HCT116 (cell line): ENCODE results near the gene ADAR. TPM values are rescaled to one million over a fixed set of nuclear protein-coding genes. Genes with fewer than 3 reads are reported as not detected.
A peak's percentile ranks its signal among the peaks of the same experiment; 100 is the strongest.

Source experiments
- ATAC-seq: fragments of 200-7000 bp; cut with Tn5 transposase; 2 replicates; pipeline ENCODE4 v1.9.1; 2020; ENCODE audit warnings: mild to moderate bottlenecking, moderate library complexity
- BruUV-seq: library from RNA; stranded (reverse); fragments of 400-500 nt; replicated peaks from 2 replicates; lab custom pipeline; 2021; lab: Mats Ljungman, UMichigan
- CTCF ChIA-PET: fragments of 300-600 bp; sonication (Branson Sonifier 250); formaldehyde crosslinking; loops from one replicate; lab custom pipeline; 2021; ENCODE audit warnings: antibody characterized with exemption; lab: Charles Lee
- POLR2A ChIA-PET: fragments of 300-600, 350-600 bp; sonication (Branson Sonifier 250); formaldehyde crosslinking; loops from one replicate; lab custom pipeline; 2021; ENCODE audit warnings: antibody characterized with exemption; lab: Charles Lee
- RAD21 ChIA-PET, 2 experiments: fragments of 300-600 bp; sonication (Branson Sonifier 250); formaldehyde crosslinking; loops; one replicate each; lab custom pipeline; 2023; ENCODE audit warnings: low total read pairs in 2 of 2; ENCODE audit not compliant: uncharacterized antibody in 2 of 2, unreplicated experiment in 2 of 2, low non-redundant PET in 1 of 2; lab: Charles Lee
- DNase-seq: peaks from one replicate; pipeline ENCODE4 v3.0.0-alpha.2; 2010; ENCODE audit warnings: low read depth, low spot score
- H2AFZ ChIP-seq: fragments of 200-600 bp; shearing (Covaris generic), sonication (generic); 2 replicates; pipeline ENCODE4 v1.6.1; 2017; ENCODE audit warnings: low read depth, mixed run types, mixed read lengths, antibody characterized with exemption, low read length; ENCODE audit not compliant: poor library complexity, severe bottlenecking
- H3K27ac ChIP-seq: 2 replicates; pipeline ENCODE4 v1.5.1; 2012; ENCODE audit warnings: low read depth, low read length
- H3K27me3 ChIP-seq: fragments of 200-600 bp; sonication (generic); 2 replicates; pipeline ENCODE4 v1.6.1; 2016; ENCODE audit warnings: mixed run types, low read length, mixed read lengths; ENCODE audit not compliant: insufficient read depth
- H3K36me3 ChIP-seq, 2 experiments: fragments of 200-500 bp in 1 of 2; fragments of 200-600 bp in 1 of 2; sonication (Bioruptor generic) in 1 of 2; sonication (generic) in 1 of 2; 2 replicates each; pipeline versions ENCODE4 v1.5.1 to v1.6.1; 2014 to 2016; ENCODE audit warnings: low read length in 2 of 2, inconsistent platforms in 1 of 2, mixed read lengths in 1 of 2, mixed run types in 1 of 2; ENCODE audit not compliant: insufficient read depth in 2 of 2, control insufficient read depth in 1 of 2
- H3K4me1 ChIP-seq, 2 experiments: fragments of 200-600 bp in 1 of 2; sonication (generic) in 1 of 2; 2 replicates each; pipeline versions ENCODE4 v1.5.1 to v1.6.1; 2012 to 2017; ENCODE audit warnings: low read length in 2 of 2, inconsistent platforms in 1 of 2, mild to moderate bottlenecking in 1 of 2, mixed read lengths in 1 of 2, mixed run types in 1 of 2, moderate library complexity in 1 of 2; ENCODE audit not compliant: insufficient read depth in 2 of 2, control insufficient read depth in 1 of 2
- H3K4me2 ChIP-seq: fragments of 200-600 bp; sonication (generic); 2 replicates; pipeline ENCODE4 v1.6.1; 2017; ENCODE audit warnings: mixed run types, low read length, mixed read lengths
- H3K4me3 ChIP-seq, 2 experiments: fragments of 200-600 bp in 1 of 2; sonication (generic) in 1 of 2; replicated peaks in 1 of 2; 2 replicates each; pipeline ENCODE4 v1.5.1; 2011 to 2016; ENCODE audit warnings: low read length in 2 of 2, control low read depth in 1 of 2, low read depth in 1 of 2, mild to moderate bottlenecking in 1 of 2, mixed read lengths in 1 of 2, mixed run types in 1 of 2
- H3K79me2 ChIP-seq: fragments of 200-600 bp; sonication (generic); 2 replicates; pipeline ENCODE4 v1.6.1; 2017; ENCODE audit warnings: mild to moderate bottlenecking, mixed run types, low read length, moderate library complexity, mixed read lengths; ENCODE audit not compliant: insufficient read depth
- H3K9ac ChIP-seq: fragments of 200-600 bp; sonication (generic); 2 replicates; pipeline ENCODE4 v1.6.1; 2016; ENCODE audit warnings: low read length, mixed read lengths
- H3K9me2 ChIP-seq: fragments of 200-600 bp; sonication (generic), shearing (Covaris generic); 2 replicates; pipeline ENCODE4 v1.6.1; 2017; ENCODE audit warnings: mixed run types, mild to moderate bottlenecking, moderate library complexity; ENCODE audit not compliant: insufficient read depth
- H3K9me3 ChIP-seq, 2 experiments: fragments of 200-500 bp in 1 of 2; fragments of 200-600 bp in 1 of 2; sonication (Bioruptor generic) in 1 of 2; sonication (generic) in 1 of 2; 2 replicates each; pipeline ENCODE4 v1.6.1; 2014 to 2017; ENCODE audit warnings: low read length in 2 of 2, mixed read lengths in 2 of 2, inconsistent platforms in 1 of 2, low read depth in 1 of 2, mild to moderate bottlenecking in 1 of 2, mixed run types in 1 of 2, moderate library complexity in 1 of 2; ENCODE audit not compliant: control insufficient read depth in 1 of 2, insufficient read depth in 1 of 2
- H4K20me1 ChIP-seq: fragments of 200-600 bp; sonication (generic), shearing (Covaris generic); 2 replicates; pipeline ENCODE4 v1.6.1; 2017; ENCODE audit warnings: mixed run types, mild to moderate bottlenecking, moderate library complexity; ENCODE audit not compliant: insufficient read depth
- CEBPB ChIP-seq: IDR thresholded peaks from 2 replicates; pipeline ENCODE4 v1.6.1; 2012; ENCODE audit warnings: low read depth
- EGR1 ChIP-seq: IDR thresholded peaks from 2 replicates; pipeline ENCODE4 v1.6.1; 2012; ENCODE audit warnings: low read depth
- ELF1 ChIP-seq: IDR thresholded peaks from 2 replicates; pipeline ENCODE4 v1.6.1; 2012; ENCODE audit warnings: low read depth, borderline replicate concordance
- FOSL1 ChIP-seq: IDR thresholded peaks from 2 replicates; pipeline ENCODE4 v1.6.1; 2012; ENCODE audit warnings: low read depth
- RAD21 ChIP-seq: IDR thresholded peaks from 2 replicates; pipeline ENCODE4 v1.6.1; 2012; ENCODE audit warnings: low read depth, mild to moderate bottlenecking
- REST ChIP-seq: IDR thresholded peaks from 2 replicates; pipeline ENCODE4 v1.6.1; 2012; ENCODE audit warnings: low read depth
- SRF ChIP-seq: IDR thresholded peaks from 2 replicates; pipeline ENCODE4 v1.6.1; 2012; ENCODE audit warnings: low read depth
- YY1 ChIP-seq: IDR thresholded peaks from 2 replicates; pipeline ENCODE4 v1.6.1; 2011; ENCODE audit warnings: low read length, low read depth, moderate library complexity, mild to moderate bottlenecking; ENCODE audit not compliant: insufficient replicate concordance; ENCODE audit errors: extremely low read depth
- ZFX ChIP-seq: fragments of 450-650 bp; IDR thresholded peaks from 2 replicates; pipeline ENCODE4 v1.6.1; 2017
- intact Hi-C: fragments of 100-400 bp; cut with micrococcal nuclease; formaldehyde crosslinking; loops from 2 replicates; pipeline ENCODE4 v1.10.0; 2022
- total RNA-seq: library from RNA; stranded (reverse); gene quantifications from one replicate; pipeline ENCODE4 v1.2.1, GENCODE V29; 2021; ENCODE audit not compliant: unreplicated experiment

The ADAR gene
- total RNA-seq, 1 experiment from 2014 or later: 169 TPM

DNA sequence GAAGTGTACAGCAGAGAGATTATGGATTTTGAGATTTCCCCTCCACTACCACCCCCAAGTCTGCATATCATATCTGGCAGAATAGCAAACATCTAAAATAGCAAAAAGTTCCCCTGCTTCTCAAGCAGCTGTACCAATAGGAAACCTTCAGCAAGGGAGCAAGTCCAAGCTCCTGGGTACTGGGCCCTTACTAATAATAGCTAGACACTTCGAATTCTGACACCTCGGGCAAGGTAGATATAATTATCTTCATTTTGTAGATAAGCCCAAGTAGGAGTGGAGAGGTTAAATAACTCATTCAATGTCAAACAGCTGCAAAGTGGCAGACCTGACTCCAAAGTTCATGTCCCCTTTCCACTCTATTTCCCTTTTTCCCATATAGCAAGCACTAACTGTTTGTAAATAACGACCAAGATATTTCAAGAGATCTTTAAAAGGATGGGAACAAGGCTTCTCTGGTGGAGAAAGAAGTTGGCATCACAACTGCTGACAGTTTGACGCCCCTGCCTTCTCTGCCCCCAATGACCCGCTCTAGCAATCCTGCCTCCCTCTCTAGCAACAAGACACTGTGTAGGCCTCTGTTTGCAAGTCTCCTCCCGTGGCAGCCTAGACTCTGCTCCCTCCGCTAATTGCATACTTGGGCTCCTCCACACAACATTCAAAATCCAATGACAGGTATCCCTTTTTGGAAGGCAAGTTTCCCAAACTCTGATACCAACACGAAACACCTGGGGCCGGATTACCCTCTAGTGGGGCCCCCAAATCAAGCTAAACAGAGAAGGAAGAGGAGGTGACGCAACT, 18.7 kb upstream of the ADAR start:
- peaks cover 4 to 17% of the 10 kb centered on the region in 2 experiments; a peak in 3 of 4 replicates for H3K4me1 ChIP-seq
- peak overlapping the region; percentile 87 for H3K9ac ChIP-seq
- DNase-seq (no peak), ATAC-seq (peak; percentile 23; the same call in 1 of the 2 replicates)
- CTCF ChIA-PET: interaction anchor here (0.9 kb wide), 1 partner anchor 15 kb away, joined by 4 read pairs; no protein-coding TSS in a partner anchor
- H4K20me1 ChIP-seq: no peaks in the 10 kb centered on the region; the same call in 1 of the 2 replicates
- TF ChIP-seq ELF1: no peak
- TF ChIP-seq CEBPB: no peak
- TF ChIP-seq YY1: no peak
- no peak for TF ChIP-seq SRF
- TF ChIP-seq FOSL1: no peak
- no peak for TF ChIP-seq RAD21
- no peak for TF ChIP-seq EGR1
- no peak for TF ChIP-seq ZFX
- TF ChIP-seq REST: no peak
- peaks cover 0 to 4% of the 10 kb centered on the region in 2 experiments; a peak in 1 of 4 replicates for H3K36me3 ChIP-seq
- intact Hi-C loops: no loop called here
- H3K9me2 ChIP-seq: no peaks in the 10 kb centered on the region
- BruUV-seq: no TSS peak
- no peaks in the 10 kb centered on the region for H3K9me3 ChIP-seq
- H3K27me3 ChIP-seq: no peaks in the 10 kb centered on the region
- H3K79me2 ChIP-seq: peaks cover 60% of the 10 kb centered on the region
- peak overlapping the region; percentile 86 for H3K4me2 ChIP-seq
- H3K4me3 ChIP-seq: peak overlapping the region; percentile 79 to 88
- RAD21 ChIA-PET: no interaction called here
- no peak overlapping the region for H2AFZ ChIP-seq
- H3K27ac ChIP-seq: peak overlapping the region; percentile 74
- POLR2A ChIA-PET: interaction anchor here (0.9 kb wide), 1 partner anchor 17 kb away, joined by 4 read pairs; no protein-coding TSS in a partner anchor
